Breast epithelium (tissue), 3 donors: Measurements from ENCODE around the gene REG3G.

Experiments used
- POLR2AphosphoS5 ChIP-seq, 3 donors: sonication (generic); formaldehyde crosslinking; IDR thresholded peaks; one replicate each; pipeline ENCODE4 v1.6.1; 2017; ENCODE audit warnings: antibody characterized with exemption in 3 of 3
- TF ChIP-seq, protein P1 (sequence below), 3 donors: fragments of 450-650 bp; IDR thresholded peaks; one replicate each; pipeline ENCODE4 v1.5.1; 2016 to 2017; ENCODE audit warnings: antibody characterized with exemption in 3 of 3, mild to moderate bottlenecking in 3 of 3, moderate library complexity in 3 of 3

GRCh38 chr2:79026061-79026460, 559 bp downstream of the REG3G start:
- TF ChIP-seq, protein P1, sequence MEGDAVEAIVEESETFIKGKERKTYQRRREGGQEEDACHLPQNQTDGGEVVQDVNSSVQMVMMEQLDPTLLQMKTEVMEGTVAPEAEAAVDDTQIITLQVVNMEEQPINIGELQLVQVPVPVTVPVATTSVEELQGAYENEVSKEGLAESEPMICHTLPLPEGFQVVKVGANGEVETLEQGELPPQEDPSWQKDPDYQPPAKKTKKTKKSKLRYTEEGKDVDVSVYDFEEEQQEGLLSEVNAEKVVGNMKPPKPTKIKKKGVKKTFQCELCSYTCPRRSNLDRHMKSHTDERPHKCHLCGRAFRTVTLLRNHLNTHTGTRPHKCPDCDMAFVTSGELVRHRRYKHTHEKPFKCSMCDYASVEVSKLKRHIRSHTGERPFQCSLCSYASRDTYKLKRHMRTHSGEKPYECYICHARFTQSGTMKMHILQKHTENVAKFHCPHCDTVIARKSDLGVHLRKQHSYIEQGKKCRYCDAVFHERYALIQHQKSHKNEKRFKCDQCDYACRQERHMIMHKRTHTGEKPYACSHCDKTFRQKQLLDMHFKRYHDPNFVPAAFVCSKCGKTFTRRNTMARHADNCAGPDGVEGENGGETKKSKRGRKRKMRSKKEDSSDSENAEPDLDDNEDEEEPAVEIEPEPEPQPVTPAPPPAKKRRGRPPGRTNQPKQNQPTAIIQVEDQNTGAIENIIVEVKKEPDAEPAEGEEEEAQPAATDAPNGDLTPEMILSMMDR (IDR thresholded peaks at IDR 0.05) = no peak
- TF ChIP-seq POLR2AphosphoS5 (IDR thresholded peaks at IDR 0.05) = no peak
